Measurements from ENCODE around the gene N4BP2L2.

DNA sequence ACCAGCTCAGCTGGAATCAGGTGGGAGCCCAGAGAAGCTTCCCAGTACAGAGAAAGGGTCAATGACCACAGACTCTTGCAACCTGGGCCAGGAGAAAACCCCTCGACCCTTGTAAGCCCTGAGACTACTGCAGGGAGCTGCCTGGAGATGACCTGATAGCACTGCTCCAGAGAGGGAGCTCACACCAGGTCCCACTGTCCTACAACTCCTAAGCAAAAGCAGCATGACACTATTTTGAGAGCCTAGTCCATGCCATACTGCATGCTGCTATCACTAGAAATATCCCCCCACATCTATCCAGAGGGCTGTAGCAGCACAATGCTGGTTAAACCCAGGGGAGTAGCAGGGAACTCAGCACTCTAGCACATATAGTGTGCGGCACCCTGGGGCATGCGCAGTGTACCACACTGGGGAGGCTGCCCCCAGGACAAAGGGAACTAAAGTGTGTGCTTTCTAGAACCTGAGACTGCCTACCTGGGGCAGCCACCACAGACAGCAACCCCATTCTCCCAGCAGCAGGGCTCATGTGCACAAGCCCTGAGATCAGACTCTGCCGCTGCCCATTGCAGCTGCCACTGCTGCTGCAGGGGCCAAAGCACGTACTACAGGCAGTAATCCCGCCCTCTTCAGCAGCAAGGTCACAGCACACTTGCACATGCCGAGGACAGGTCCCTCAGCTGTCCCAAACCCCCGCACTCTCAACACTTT lies 83.6 kb downstream of the N4BP2L2 start:
- no peak for TF ChIP-seq ZNF70 (CRISPR knock-in tag; IDR thresholded peaks at IDR 0.05)
- TF ChIP-seq ZFP30 (CRISPR knock-in tag; IDR thresholded peaks at IDR 0.05) = no peak
- no peak for TF ChIP-seq ZNF8 (CRISPR knock-in tag; IDR thresholded peaks at IDR 0.05)
- TF ChIP-seq, protein P1, sequence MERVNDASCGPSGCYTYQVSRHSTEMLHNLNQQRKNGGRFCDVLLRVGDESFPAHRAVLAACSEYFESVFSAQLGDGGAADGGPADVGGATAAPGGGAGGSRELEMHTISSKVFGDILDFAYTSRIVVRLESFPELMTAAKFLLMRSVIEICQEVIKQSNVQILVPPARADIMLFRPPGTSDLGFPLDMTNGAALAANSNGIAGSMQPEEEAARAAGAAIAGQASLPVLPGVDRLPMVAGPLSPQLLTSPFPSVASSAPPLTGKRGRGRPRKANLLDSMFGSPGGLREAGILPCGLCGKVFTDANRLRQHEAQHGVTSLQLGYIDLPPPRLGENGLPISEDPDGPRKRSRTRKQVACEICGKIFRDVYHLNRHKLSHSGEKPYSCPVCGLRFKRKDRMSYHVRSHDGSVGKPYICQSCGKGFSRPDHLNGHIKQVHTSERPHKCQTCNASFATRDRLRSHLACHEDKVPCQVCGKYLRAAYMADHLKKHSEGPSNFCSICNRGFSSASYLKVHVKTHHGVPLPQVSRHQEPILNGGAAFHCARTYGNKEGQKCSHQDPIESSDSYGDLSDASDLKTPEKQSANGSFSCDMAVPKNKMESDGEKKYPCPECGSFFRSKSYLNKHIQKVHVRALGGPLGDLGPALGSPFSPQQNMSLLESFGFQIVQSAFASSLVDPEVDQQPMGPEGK (CRISPR knock-in tag; IDR thresholded peaks at IDR 0.05; ENCODE audit: borderline replicate concordance) = no peak
- no peak for TF ChIP-seq PPARA (CRISPR knock-in tag; IDR thresholded peaks at IDR 0.05; ENCODE audit: borderline replicate concordance)
- TF ChIP-seq RARB (CRISPR knock-in tag; IDR thresholded peaks at IDR 0.05) = no peak
- TF ChIP-seq, protein P2, sequence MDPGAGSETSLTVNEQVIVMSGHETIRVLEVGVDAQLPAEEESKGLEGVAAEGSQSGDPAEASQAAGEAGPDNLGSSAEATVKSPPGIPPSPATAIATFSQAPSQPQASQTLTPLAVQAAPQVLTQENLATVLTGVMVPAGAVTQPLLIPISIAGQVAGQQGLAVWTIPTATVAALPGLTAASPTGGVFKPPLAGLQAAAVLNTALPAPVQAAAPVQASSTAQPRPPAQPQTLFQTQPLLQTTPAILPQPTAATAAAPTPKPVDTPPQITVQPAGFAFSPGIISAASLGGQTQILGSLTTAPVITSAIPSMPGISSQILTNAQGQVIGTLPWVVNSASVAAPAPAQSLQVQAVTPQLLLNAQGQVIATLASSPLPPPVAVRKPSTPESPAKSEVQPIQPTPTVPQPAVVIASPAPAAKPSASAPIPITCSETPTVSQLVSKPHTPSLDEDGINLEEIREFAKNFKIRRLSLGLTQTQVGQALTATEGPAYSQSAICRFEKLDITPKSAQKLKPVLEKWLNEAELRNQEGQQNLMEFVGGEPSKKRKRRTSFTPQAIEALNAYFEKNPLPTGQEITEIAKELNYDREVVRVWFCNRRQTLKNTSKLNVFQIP (CRISPR knock-in tag; IDR thresholded peaks at IDR 0.05; ENCODE audit: borderline replicate concordance, low read depth) = no peak
- TF ChIP-seq ARNTL (CRISPR knock-in tag; IDR thresholded peaks at IDR 0.05; ENCODE audit: borderline replicate concordance, low read depth) = no peak
- TF ChIP-seq, protein P3, sequence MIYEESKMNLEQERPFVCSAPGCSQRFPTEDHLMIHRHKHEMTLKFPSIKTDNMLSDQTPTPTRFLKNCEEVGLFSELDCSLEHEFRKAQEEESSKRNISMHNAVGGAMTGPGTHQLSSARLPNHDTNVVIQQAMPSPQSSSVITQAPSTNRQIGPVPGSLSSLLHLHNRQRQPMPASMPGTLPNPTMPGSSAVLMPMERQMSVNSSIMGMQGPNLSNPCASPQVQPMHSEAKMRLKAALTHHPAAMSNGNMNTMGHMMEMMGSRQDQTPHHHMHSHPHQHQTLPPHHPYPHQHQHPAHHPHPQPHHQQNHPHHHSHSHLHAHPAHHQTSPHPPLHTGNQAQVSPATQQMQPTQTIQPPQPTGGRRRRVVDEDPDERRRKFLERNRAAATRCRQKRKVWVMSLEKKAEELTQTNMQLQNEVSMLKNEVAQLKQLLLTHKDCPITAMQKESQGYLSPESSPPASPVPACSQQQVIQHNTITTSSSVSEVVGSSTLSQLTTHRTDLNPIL (CRISPR knock-in tag; IDR thresholded peaks at IDR 0.05; ENCODE audit: low read depth) = no peak
